DMS53 (cell line): ENCODE results near the gene LPAR2.
"Not testable (repeated sequence)": the region's sequence is repeated elsewhere in the genome, so short reads cannot be mapped to it uniquely, and the experiment has no call there.

ENCODE experiments used
- DNase-seq: peaks from one replicate; lab custom pipeline; 2025; lab: John Stamatoyannopoulos, UW

LPAR2 gene

DNA sequence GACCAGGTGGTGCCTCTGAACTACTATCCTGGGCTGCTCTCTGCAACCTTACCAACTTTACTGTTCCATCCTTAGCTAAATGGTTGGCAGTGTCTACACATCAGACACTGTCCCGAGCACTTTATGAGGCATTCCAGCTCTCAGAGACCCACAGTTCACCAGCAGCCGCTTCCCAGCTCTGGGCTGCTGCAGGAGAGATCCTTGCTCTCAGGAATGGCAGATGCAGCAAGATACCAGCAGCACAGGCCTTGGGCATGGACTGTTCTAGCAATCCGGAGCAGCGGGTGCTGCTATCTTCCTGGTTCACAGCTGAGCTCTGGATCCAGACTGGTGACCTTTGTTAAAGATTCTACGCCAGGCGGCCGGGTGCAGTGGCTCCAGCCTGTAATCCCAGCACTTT is 3.3 kb upstream of the LPAR2 start:
- DNase-seq, result no peak

DNA sequence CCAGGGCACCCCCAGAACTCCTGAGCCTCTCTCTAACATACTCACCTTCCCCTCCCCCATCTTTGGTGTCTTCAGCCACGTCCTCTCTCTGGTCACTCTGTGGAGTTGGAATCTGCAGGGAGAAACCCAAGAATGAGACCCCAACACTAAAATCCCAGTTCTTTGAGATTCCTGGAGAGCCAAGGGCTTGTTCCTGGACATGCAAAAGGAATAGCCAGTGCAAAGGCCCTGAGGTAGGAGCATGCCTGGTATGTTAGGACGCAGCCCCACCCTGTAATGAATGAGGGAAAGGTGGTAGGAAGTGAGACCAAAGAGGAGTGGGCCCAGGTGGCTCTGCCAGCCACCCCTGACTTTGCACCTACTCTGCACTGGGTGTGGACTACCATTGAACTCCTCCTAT is 2.4 kb upstream of the LPAR2 start:
- no peak for DNase-seq

DNA sequence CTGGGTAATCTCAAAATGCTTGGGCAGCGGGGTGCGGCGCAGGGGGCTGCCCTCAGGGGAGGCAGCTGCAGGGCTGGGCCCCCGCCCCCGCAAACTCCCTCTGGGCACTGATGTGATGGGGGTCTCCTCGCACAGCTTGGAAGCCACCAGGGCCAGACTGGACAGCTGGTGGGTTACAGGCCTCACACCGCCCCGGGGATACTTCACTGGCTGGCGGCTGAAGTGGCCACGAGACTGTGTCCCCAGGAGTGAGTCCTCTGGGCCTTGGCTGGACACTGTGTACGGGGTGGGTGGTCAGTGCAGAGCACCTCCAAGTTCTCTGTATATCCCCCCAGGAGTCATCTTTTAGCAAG is 2.0 kb upstream of the LPAR2 start:
- no peak for DNase-seq

DNA sequence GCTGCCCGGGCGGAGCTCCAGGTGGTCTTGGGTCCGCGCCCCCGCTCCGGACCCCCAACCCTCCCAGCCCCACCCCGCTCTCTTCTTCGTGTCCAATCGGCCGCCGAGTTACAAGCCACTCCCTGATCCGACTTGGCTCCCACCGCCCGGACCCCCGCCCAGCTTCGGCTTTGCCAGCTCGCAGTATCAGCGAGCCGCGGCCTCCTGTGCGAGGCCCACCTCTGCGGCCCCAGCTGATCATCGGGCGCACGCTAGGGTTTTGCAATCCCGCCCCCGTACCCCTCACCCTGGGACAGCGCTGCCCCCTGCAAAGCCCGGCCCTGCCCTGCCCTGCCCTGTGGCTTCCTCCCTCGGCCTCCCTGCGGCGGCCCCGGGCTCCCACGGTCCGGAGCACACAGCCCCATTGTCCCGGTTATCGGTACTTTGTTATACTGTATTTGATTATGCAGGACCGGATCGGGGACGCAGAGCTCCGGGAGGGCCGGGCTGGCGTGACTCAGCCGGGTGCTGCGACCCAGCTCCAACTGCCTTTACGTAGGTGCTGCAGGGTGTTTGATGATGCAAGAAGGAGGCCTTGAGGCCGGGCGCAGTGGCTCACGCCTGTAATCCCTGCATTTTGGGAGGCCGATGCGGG is 598 bp upstream of the LPAR2 start:
- DNase-seq, result peak; percentile 83

DNA sequence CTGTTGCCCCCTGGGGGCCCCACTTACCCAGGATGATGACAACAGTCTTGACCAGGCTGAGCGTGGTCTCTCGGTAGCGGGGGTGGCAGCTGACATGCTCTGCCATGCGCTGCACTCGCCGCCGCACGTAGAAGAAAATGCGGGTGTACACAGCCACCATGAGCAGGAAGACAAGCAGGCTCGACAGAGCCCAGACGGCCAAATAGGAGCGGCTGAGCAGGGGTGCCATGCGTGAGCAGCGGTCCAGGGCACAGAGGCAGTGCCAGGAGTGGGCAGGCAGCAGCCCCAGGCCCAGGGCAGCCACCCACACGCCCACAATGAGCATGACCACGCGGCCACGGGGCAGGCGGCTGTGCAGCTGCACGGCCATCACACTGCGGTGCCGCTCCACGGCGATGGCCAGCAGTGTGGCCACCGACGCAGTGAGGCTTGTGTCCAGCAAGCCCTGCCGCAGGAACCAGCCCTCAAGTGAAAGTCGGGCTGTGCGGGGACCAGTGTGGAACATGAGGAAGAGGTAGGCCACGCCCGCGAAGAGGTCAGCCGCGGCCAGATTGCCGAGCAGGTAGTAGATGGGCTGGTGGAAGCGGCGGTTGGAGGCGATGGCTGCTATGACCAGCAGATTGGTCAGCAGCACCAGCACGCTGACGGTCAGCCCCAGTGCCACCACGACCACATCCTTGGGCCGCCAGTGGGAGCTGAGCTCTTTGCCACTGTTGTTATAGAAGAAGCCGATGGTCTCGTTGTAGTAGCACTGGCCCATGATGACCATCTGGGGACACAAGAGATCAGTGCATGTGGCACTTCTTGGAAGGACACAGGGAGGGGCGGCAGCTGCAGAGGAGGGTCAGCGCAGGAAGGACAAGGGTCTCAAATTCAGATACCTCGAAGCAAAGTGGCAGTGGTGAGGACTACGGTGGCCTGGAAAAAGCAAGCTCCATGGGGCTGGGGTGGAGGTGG is 1.2 kb downstream of the LPAR2 start:
- DNase-seq, result no peak

DNA sequence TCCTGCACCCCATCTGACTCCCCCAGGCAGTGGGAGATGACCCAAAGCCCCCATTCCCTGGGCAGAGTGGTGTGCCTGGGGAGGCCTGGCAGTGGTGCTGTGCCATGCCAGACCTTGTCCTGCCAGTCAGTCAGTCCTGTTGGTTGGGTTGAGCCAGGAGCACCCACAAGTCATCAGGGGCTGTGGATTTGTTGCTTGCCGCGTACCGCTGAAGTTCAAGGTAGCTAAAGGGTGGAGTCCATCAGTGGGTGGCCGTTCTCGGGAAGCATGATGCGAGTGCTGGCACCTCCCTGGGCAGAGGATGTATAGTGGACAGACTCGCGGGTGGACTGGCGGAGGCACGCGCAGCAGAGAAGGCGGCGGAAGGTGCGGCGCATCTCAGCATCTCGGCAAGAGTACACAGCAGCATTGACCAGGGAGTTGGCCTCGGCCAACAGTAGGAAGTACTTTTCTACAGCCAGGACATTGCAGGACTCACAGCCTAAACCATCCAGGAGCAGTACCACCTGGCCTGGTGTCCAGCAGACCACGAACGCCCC is 3.9 kb downstream of the LPAR2 start:
- no peak for DNase-seq

DNA sequence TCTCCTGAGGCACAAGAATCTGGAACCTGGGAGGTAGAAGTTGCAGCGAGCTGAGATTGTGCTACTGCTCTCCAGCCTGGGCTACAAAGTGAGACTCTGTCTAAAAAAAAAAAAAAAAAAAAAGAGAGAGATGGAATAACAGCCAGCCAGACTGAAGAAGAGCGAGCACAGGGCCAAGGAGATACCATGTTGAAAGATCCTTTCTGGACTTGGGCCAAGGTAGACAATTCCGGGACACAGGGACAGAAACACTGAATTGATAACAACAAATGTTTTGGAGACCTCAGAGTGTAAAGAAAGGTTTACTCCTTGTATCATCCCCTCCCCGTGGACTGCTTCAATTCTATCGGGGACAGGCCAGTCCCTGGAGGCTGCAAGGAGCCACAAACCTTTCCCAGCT is 4.6 kb downstream of the LPAR2 start:
- DNase-seq, result no peak

DNA sequence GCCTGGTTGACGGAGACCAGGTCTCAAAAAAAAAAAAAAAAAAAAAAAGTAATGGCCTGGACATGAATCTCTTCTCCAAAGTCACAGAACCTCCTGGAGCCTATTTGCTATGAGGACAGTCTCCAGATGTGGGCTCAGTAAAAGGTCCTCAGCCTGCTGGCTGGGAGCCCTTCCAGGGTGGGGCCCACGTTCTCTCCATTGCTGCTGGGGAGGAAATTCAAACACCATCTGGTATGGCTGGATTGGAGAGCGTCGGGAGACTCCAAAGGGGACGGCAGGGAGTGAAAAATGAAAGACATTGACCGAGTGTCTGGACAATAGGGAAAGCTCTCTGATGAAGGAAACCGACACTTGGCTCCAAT is 8.2 kb downstream of the LPAR2 start:
- no peak for DNase-seq

DNA sequence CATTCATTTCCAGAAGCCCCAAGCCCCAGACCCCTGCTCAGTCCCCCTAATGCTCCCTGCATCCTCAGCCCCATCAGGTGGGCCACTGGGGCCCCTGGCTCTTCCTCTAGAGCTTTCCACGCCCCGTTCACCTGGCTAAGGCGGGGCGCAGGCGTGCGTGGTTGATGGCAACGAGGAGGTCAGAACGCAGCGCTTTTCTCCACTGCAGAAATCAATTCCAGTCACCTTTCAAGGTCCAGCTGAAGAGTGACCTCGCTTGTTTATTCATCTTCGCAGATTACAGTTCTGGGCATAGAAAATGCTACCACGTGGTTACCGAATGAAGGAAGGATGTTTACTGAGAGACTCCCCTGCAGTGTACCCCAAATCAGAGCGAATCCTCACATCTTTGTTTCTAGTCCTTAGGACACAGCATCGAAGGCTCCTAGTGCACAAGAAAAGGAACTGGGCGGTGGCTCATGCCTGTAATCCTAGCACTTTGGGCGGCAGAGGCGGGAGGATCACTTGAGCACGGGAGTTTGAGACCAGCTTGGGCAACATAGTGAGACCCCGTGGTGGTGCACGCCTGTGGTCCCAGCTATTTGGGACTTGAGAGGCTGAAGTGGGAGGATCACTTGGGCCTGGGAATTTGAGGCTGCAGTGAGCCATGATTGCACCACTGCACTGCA is 8.7 kb downstream of the LPAR2 start:
- peak; percentile 62 for DNase-seq

DNA sequence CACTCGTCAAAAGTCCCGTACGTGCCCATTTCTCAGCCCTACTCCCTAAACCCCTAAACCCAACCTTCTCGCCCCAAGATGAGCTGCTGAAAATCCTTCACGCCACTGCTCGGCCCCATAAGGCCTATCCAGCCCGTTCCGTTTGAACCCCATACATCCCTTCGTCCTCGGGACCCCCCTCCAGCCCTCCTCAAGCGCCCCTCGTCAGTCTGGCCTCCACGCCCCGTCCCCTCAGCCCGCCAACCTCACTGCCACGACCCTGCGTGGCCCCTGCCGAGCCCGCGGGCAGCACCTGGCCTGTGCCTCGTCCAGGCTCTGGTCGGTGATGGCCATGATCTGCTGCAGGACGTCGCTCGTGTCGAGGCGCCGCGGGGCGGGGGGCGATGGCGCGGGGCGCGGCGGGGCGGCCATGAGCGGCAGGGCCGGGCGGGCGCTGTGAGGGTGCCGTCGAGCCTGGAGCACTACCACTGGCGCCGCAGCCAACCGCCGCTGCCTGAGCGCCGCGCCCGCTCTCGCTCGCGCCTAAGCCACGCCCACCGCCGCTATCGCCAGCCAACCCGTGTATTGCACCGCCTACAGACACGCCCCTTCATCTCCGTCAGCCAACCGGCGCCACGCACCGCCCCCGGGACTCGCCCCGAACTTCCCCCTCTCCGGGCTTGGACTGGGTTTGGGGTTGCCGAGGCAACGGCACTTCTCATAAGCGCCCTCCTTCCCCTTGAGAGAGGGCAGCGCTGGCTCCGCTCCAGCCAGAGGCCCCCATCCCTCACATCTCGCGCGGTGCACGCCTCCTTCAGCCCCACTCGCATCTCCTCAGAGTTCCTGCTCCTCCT is 9.6 kb downstream of the LPAR2 start, which contains the start of gene PBX4:
Gene PBX4, minus strand, starts transcription at position 469 of the 833 bp plus-strand sequence. Its CDS starts 58 bp downstream, at position 411.
- peak; percentile 96 for DNase-seq

DNA sequence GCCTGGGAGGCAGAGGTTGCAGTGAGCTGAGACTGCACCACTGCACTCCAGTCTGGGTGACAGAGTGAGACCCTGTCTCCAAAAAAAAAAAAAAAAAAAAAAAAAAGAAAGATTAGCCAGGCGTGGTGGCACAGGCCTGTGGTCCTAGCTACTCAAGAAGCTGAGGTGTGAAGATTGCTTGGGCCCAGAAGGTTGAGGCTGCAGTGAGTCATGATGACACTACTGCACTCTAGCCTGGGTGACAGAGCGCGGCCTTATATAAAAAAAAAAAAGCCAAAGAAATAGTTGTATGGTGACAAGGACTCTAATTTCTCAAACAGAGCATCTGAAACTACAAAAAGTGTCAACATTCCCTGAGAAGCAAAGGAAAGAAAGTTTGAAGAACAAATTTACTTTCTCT is 12.9 kb downstream of the LPAR2 start:
- no peak for DNase-seq

DNA sequence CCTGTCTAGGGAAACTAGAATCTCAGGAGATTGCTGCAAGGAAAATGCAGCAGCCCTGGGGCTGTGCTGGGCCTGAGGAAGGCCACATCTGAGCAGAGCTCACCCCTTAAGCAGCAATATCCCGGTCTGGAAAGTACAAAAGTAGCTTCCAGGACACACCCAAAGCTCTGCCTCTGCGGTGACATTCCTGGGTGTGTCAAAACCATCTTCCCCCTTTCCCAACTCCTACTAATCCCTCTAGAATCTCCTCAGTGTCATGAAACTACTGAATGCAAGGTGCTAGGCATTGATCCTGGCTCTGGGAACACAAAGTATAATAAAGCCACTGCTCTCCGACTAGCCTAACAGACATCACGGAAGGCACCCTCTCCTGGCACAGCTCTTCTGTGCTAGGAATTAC is 14.5 kb downstream of the LPAR2 start:
- no peak for DNase-seq

DNA sequence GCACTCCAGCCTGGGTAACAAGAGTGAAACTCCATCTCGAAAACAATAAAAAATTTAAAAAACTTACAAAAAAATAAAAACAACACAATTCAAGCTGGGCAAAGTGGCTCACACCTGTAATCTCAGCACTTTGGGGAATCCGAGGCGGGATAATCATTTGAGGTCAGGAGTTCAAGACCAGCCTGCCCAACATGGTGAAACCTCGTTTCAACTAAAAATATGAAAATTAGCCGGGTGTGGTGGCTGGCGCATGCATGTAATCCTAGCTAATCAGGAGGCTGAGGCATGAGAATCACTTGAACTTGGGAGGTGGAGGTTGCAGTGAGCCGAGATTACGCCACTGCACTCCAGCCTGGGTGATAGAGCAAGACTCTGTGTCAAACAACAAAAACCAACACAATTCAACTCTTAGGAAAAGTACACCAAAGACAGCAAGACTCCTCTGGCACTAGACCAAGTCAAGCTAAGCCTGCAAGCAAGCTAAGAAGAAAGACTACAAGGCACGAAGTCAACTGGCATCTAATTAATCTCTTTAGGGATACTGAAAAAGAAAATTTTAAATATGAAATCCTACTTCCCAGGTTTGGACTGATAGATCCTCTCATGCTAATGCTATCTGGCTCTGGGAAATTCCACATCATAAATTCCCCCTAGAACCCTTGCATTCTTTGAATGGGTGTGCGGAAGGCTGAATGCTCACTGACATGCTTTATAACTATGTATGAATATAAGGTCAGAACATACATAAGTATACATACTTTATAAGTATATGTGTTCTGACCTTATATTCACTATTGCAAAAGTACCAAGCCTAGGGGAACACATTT is 17.4 kb downstream of the LPAR2 start:
- no peak for DNase-seq

DNA sequence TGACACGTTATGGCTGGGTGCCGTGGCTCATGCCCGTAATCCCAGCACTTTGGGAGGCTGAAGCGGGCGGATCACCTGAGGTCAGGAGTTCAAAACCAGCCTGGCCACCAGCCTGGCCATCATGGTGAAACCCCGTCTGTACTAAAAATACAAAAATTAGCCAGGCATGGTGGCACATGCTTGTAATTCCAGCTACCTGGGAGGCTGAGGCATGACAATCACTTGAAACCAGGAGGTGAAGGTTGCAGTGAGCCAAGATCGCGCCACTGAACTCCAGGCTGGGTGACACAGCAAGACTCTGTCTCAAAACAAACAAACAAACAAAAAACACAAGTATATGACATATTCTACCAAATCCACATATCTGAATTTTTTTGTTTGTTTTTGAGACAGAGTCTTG is 21.3 kb downstream of the LPAR2 start:
- DNase-seq, result not testable (repeated sequence)

DNA sequence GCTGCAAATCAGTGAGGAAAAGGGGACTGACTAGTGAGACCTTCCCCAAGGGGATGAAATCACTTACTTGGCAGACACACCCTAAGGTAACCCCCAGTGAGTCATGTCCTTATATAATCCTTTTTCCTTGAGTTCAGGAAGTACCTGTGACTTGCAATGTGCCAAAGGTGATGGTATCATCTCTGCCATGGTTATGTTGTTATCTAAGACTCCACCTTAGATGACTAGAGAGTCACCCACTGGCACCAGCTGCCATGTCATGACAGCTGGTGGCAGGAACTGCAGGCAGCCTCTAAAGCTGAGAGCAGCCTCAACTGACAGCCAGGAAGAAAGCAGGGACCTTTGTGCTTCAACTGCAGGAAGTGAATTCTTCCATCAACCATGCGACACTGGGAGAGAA is 22.0 kb downstream of the LPAR2 start:
- DNase-seq, result peak; percentile 59

DNA sequence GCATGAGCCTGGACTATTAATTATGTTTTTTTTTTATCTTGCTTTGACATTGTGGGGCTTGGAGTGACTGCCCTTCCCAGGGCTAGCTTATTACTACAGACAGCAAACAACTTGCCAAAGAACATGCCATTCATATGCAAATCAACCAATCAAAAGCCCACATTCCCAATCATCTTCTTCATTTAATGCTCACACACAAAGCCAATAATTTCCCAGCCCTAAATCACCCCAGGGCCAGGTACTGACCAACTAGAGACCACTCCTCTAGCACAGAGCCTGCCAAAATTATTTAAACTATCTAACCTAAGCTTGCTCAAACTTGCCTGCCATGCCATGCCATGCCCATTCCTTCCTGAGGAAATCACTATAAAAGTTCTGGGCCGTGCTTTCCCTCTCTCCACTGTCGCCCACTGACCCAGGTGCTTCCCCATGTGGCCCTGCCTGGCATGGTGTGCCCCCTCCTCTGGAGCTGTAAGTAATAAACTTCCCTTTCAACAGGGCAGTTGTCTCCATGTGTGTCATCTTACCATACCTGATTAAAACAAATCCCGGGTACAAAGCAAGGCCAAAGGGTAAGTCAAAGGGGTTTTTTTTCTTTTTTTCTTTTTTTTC is 25.2 kb downstream of the LPAR2 start:
- DNase-seq, result no peak

DNA sequence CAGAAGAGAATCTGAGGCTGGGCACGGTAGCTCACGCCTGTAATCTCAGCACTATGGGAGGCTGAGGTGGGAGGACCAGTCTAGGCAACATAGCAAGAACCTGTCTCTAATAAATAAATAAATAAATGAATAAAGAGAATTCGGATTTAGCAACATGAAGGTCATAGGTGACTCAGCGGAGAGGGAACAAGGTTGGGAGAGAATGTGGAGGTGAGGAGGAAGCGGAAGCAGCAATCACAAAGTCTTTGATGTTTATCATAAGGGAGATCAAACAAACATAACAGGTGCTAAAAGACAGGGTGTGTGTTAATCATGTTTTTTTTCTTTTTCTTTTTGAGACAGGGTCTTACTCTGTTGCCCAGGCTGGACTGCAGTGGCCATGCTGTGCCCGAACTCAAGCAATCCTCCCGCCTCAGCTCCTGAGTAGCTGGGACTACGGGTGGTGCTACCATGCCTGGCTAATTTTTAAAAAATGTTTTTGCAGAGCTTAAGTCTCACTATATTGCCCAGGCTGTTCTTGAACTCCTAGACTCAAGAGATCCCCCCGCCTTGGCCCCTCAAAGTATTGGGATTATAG is 25.8 kb downstream of the LPAR2 start:
- peak; percentile 11 for DNase-seq

DNA sequence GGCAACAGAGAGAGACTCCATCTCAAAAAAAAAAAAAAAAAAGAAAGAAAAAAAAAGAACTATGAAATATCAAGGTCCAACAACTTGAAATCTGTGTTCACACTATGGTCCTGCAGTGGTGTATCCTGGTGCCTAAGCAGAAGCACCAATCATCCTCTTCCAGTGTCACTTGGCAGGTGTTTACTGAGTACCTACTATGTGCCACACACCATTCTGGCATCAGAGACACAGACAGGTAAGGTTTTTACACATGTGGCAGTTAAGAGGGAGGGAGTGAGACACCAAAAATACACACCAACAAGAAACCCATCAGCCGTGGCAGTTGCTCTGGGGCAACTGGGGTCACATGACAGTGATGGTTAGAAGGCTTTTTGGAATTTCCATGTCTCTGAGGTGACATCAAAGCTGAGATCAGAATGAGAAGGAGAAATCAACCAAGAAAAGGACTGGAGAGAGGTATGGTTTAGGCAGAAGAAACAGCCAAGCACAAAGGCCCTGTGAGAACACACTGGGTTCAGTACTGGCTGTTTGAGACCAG is 27.2 kb downstream of the LPAR2 start:
- no peak for DNase-seq

DNA sequence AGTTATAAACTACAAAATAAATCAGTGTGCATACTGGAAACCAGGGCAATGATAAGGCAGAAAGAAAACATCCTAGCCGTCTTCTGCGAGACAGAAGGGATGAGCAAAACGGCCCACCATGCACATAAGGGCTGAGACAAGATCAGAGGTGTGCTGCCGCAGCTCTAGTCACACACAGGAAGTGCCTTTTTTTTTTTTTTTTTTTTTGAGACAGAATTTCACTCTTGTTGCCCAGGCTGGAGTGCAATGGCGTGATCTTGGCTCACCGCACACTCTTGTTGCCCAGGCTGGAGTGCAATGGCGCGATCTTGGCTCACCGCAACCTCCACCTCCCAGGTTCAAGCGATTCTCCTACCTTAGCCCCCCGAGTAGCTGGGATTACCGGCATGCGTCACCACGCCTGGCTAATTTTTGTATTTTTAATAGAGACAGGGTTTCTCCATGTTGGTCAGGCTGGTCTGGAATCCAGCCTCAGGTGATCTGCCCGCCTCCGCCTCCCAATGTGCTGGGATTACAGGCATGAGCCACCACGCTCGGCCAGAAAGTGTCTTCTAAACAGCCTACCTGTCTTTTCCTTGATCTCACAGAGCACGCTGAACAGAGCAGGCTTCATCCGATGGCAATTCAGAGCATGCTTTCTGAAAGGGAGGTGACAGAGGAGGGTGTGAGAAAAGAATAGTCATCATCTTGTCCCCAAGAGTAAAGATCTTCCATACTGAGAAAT is 29.1 kb downstream of the LPAR2 start:
- not testable (repeated sequence) for DNase-seq
